ENCODE data around the gene MTHFD1L.

MTHFD1L gene

GRCh38 chr6:150866991-150867501 is 1.5 kb downstream of the MTHFD1L start:
- peak in 1 of 2 donors; percentile 35 for DNase-seq (ENCODE audit: low read depth in 2 of 2)
- no peak for TF ChIP-seq CTCF (IDR thresholded peaks at IDR 0.05; ENCODE audit: low read depth, low read length)
- peak overlapping the region; percentile 81 to 82 for H3K4me3 ChIP-seq (replicated peaks in 1 of 2; ENCODE audit: low read depth in 2 of 2, low read length in 2 of 2)

- no peak for TF ChIP-seq CTCF (IDR thresholded peaks at IDR 0.05; ENCODE audit: low read depth, low read length)
- no peak for DNase-seq (ENCODE audit: low read depth in 2 of 2)
- H3K4me3 ChIP-seq (replicated peaks in 1 of 2; ENCODE audit: low read depth in 2 of 2, low read length in 2 of 2), result no peak overlapping the region
These were observed 3.3 kb downstream of the MTHFD1L start for GRCh38 chr6:150868759-150869158.

- DNase-seq (ENCODE audit: low read depth in 2 of 2), result no peak
- no peak for TF ChIP-seq CTCF (IDR thresholded peaks at IDR 0.05; ENCODE audit: low read depth, low read length)
These were observed 8.7 kb downstream of the MTHFD1L start for GRCh38 chr6:150874179-150874578.

GRCh38 chr6:150875841-150876240 is 10.3 kb downstream of the MTHFD1L start:
- H3K4me3 ChIP-seq (replicated peaks in 1 of 2; ENCODE audit: low read depth in 2 of 2, low read length in 2 of 2), result no peak overlapping the region
- no peak for TF ChIP-seq CTCF (IDR thresholded peaks at IDR 0.05; ENCODE audit: low read depth, low read length)
- DNase-seq (ENCODE audit: low read depth in 2 of 2), result no peak

More at GRCh38 chr6:150874179-150874578, 8.7 kb downstream of the MTHFD1L start:
- no peak overlapping the region for H3K4me3 ChIP-seq (replicated peaks in 1 of 2; ENCODE audit: low read depth in 2 of 2, low read length in 2 of 2)

- no peak overlapping the region for H3K4me3 ChIP-seq (replicated peaks in 1 of 2; ENCODE audit: low read depth in 2 of 2, low read length in 2 of 2)
- DNase-seq (ENCODE audit: low read depth in 2 of 2), result peak in 1 of 2 donors; percentile 64
- no peak for TF ChIP-seq CTCF (IDR thresholded peaks at IDR 0.05; ENCODE audit: low read depth, low read length)
These were observed 11.1 kb downstream of the MTHFD1L start for GRCh38 chr6:150876598-150876997.

- DNase-seq (ENCODE audit: low read depth in 2 of 2), result no peak
- TF ChIP-seq CTCF (IDR thresholded peaks at IDR 0.05; ENCODE audit: low read depth, low read length), result no peak
- H3K4me3 ChIP-seq (replicated peaks in 1 of 2; ENCODE audit: low read depth in 2 of 2, low read length in 2 of 2), result no peak overlapping the region
These were observed 12.4 kb downstream of the MTHFD1L start for GRCh38 chr6:150877928-150878327.
